Skeletal muscle satellite cell (primary cell): ENCODE results near the gene PGAM1.
"Not testable (repeated sequence)": the region's sequence is repeated elsewhere in the genome, so short reads cannot be mapped to it uniquely, and the experiment has no call there.

Experiments
- H3K27me3 ChIP-seq: 2 replicates; pipeline ENCODE4 v1.7.0; 2013; ENCODE audit warnings: low read length; ENCODE audit not compliant: control insufficient read depth, insufficient read depth
- H3K36me3 ChIP-seq: 2 replicates; pipeline ENCODE4 v1.7.0; 2013; ENCODE audit warnings: mild to moderate bottlenecking, control low read depth, low read length; ENCODE audit not compliant: insufficient read depth
- H3K4me1 ChIP-seq: 2 replicates; pipeline ENCODE4 v1.7.0; 2013; ENCODE audit warnings: low read length; ENCODE audit not compliant: control insufficient read depth, insufficient read depth
- H3K4me2 ChIP-seq: 2 replicates; pipeline ENCODE4 v1.7.0; 2013; ENCODE audit warnings: mild to moderate bottlenecking, low read length
- H3K4me3 ChIP-seq: 2 replicates; pipeline ENCODE4 v1.7.0; 2013; ENCODE audit warnings: low read length
- H3K9ac ChIP-seq: 2 replicates; pipeline ENCODE4 v1.7.0; 2013; ENCODE audit warnings: mild to moderate bottlenecking, low read depth, low read length, moderate library complexity
- H3K9me3 ChIP-seq: replicated peaks from 2 replicates; pipeline ENCODE4 v1.7.0; 2013; ENCODE audit warnings: mild to moderate bottlenecking, control low read depth, low read length

Gene PGAM1

GRCh38 chr10:97411406-97411805 lies 14.6 kb upstream of the PGAM1 start:
- H3K9me3 ChIP-seq: no peaks in the 10 kb centered on the region
- H3K27me3 ChIP-seq: no peaks in the 10 kb centered on the region
- H3K4me1 ChIP-seq: peaks cover 6% of the 10 kb centered on the region

GRCh38 chr10:97412891-97413304 lies 13.1 kb upstream of the PGAM1 start:
- Histone ChIP-seq H3K4me3 (no peak overlapping the region), H3K9ac (no peak overlapping the region), H3K4me1 (peaks cover 6% of the 10 kb centered on the region), H3K4me2 (no peak overlapping the region), H3K9me3 (no peaks in the 10 kb centered on the region), H3K36me3 (no peaks in the 10 kb centered on the region), H3K27me3 (no peaks in the 10 kb centered on the region)

More at GRCh38 chr10:97411406-97411805, 14.6 kb upstream of the PGAM1 start:
- no peak overlapping the region for H3K4me2 ChIP-seq
- H3K36me3 ChIP-seq: no peaks in the 10 kb centered on the region
- no peak overlapping the region for H3K9ac ChIP-seq
- no peak overlapping the region for H3K4me3 ChIP-seq

GRCh38 chr10:97416565-97416964 lies 9.4 kb upstream of the PGAM1 start:
- Histone ChIP-seq H3K4me2 (no peak overlapping the region), H3K9me3 (no peaks in the 10 kb centered on the region), H3K36me3 (no peaks in the 10 kb centered on the region), H3K4me3 (no peak overlapping the region), H3K9ac (no peak overlapping the region), H3K4me1 (peaks cover 6% of the 10 kb centered on the region), H3K27me3 (no peaks in the 10 kb centered on the region)

GRCh38 chr10:97423757-97424098 lies 2.3 kb upstream of the PGAM1 start:
- H3K36me3 ChIP-seq: peaks cover 16% of the 10 kb centered on the region
- H3K4me2 ChIP-seq, H3K4me3 ChIP-seq, H3K9ac ChIP-seq, H3K27me3 ChIP-seq, H3K9me3 ChIP-seq: not testable (repeated sequence)
- peaks cover 24% of the 10 kb centered on the region for H3K4me1 ChIP-seq

GRCh38 chr10:97426776-97427570 lies 982 bp downstream of the PGAM1 start:
- Histone ChIP-seq H3K4me2 (peak overlapping the region; percentile 95), H3K36me3 (peaks cover 44% of the 10 kb centered on the region), H3K27me3 (no peaks in the 10 kb centered on the region), H3K4me1 (peaks cover 26% of the 10 kb centered on the region), H3K9me3 (no peaks in the 10 kb centered on the region), H3K4me3 (peak overlapping the region; percentile 99), H3K9ac (peak overlapping the region; percentile 98)

GRCh38 chr10:97427571-97428179 lies 1.7 kb downstream of the PGAM1 start:
- Histone ChIP-seq H3K27me3 (no peaks in the 10 kb centered on the region), H3K9ac (peak overlapping the region; percentile 98), H3K4me3 (peak overlapping the region; percentile 99), H3K4me1 (peaks cover 23% of the 10 kb centered on the region), H3K4me2 (peak overlapping the region; percentile 95), H3K36me3 (peaks cover 46% of the 10 kb centered on the region), H3K9me3 (no peaks in the 10 kb centered on the region)

GRCh38 chr10:97428572-97428981 lies 2.6 kb downstream of the PGAM1 start:
- Histone ChIP-seq H3K4me2 (peak overlapping the region; percentile 95), H3K9me3 (no peaks in the 10 kb centered on the region), H3K4me3 (peak overlapping the region; percentile 99), H3K27me3 (no peaks in the 10 kb centered on the region), H3K36me3 (peaks cover 50% of the 10 kb centered on the region), H3K9ac (peak overlapping the region; percentile 98), H3K4me1 (peaks cover 16% of the 10 kb centered on the region)

- H3K4me1 ChIP-seq: no peaks in the 10 kb centered on the region
- no peaks in the 10 kb centered on the region for H3K9me3 ChIP-seq
- no peak overlapping the region for H3K4me2 ChIP-seq
- no peaks in the 10 kb centered on the region for H3K27me3 ChIP-seq
- peaks cover 58% of the 10 kb centered on the region for H3K36me3 ChIP-seq
- no peak overlapping the region for H3K4me3 ChIP-seq
- no peak overlapping the region for H3K9ac ChIP-seq
These were observed 8.1 kb downstream of the PGAM1 start for GRCh38 chr10:97434055-97434454.

GRCh38 chr10:97434557-97434956 lies 8.6 kb downstream of the PGAM1 start:
- H3K4me1 ChIP-seq: no peaks in the 10 kb centered on the region
- no peaks in the 10 kb centered on the region for H3K9me3 ChIP-seq
- H3K4me3 ChIP-seq: no peak overlapping the region
- peaks cover 57% of the 10 kb centered on the region for H3K36me3 ChIP-seq
- no peak overlapping the region for H3K9ac ChIP-seq
- H3K27me3 ChIP-seq: no peaks in the 10 kb centered on the region
- H3K4me2 ChIP-seq: no peak overlapping the region

- Histone ChIP-seq H3K9me3 (no peaks in the 10 kb centered on the region), H3K9ac (no peak overlapping the region), H3K4me2 (no peak overlapping the region), H3K4me1 (no peaks in the 10 kb centered on the region), H3K36me3 (peaks cover 51% of the 10 kb centered on the region), H3K4me3 (no peak overlapping the region), H3K27me3 (no peaks in the 10 kb centered on the region)
These were observed 9.2 kb downstream of the PGAM1 start for GRCh38 chr10:97435211-97435610.

- H3K4me3 ChIP-seq: no peak overlapping the region
- H3K9ac ChIP-seq: no peak overlapping the region
- no peaks in the 10 kb centered on the region for H3K9me3 ChIP-seq
- peaks cover 14% of the 10 kb centered on the region for H3K4me1 ChIP-seq
- peaks cover 20% of the 10 kb centered on the region for H3K36me3 ChIP-seq
- no peaks in the 10 kb centered on the region for H3K27me3 ChIP-seq
- no peak overlapping the region for H3K4me2 ChIP-seq
These were observed 16.3 kb downstream of the PGAM1 start for GRCh38 chr10:97442277-97442676.

- Histone ChIP-seq H3K4me2 (no peak overlapping the region), H3K27me3 (no peaks in the 10 kb centered on the region), H3K9ac (no peak overlapping the region), H3K9me3 (no peaks in the 10 kb centered on the region), H3K4me1 (peaks cover 22% of the 10 kb centered on the region), H3K36me3 (peaks cover 15% of the 10 kb centered on the region), H3K4me3 (no peak overlapping the region)
These were observed 18.2 kb downstream of the PGAM1 start for GRCh38 chr10:97444212-97444611.
